Smooth muscle cell (in vitro differentiated cells): ENCODE data around the gene ARHGAP18. TPM values are rescaled to one million over a fixed set of nuclear protein-coding genes. Genes with fewer than 3 reads are reported as not detected.

Source experiments
- DNase-seq: peaks from one replicate; lab custom pipeline; 2025; ENCODE audit not compliant: unreplicated experiment; lab: John Stamatoyannopoulos, UW
- H2AFZ ChIP-seq: fragments of 200-600 bp; sonication (generic); 2 replicates; pipeline ENCODE4 v1.6.0; 2016; ENCODE audit warnings: antibody characterized with exemption, low read depth, mild to moderate bottlenecking
- H3F3A ChIP-seq: fragments of 200-600 bp; sonication (generic); 2 replicates; pipeline ENCODE4 v1.6.0; 2017; ENCODE audit warnings: antibody characterized with exemption, low read depth
- H3K27ac ChIP-seq: fragments of 200-600 bp; sonication (generic); 2 replicates; pipeline ENCODE4 v1.5.1; 2016; ENCODE audit warnings: low read depth, mild to moderate bottlenecking
- H3K27me3 ChIP-seq: fragments of 200-600 bp; sonication (generic); 2 replicates; pipeline ENCODE4 v1.6.1; 2016; ENCODE audit warnings: low read depth, mild to moderate bottlenecking
- H3K36me3 ChIP-seq: fragments of 200-600 bp; sonication (generic); 2 replicates; pipeline ENCODE4 v1.5.1; 2016; ENCODE audit warnings: low read depth
- H3K4me1 ChIP-seq: fragments of 200-600 bp; sonication (generic); 2 replicates; pipeline ENCODE4 v1.5.1; 2016; ENCODE audit warnings: low read depth
- H3K4me2 ChIP-seq: fragments of 200-600 bp; sonication (generic); 2 replicates; pipeline ENCODE4 v1.6.0; 2016; ENCODE audit warnings: mild to moderate bottlenecking
- H3K4me3 ChIP-seq: fragments of 200-600 bp; sonication (generic); 2 replicates; pipeline ENCODE4 v1.5.1; 2016; ENCODE audit warnings: mild to moderate bottlenecking
- H3K79me2 ChIP-seq: fragments of 200-600 bp; sonication (generic); 2 replicates; pipeline ENCODE4 v1.6.0; 2016; ENCODE audit warnings: low read depth, mild to moderate bottlenecking
- H3K9ac ChIP-seq: fragments of 200-600 bp; sonication (generic); 2 replicates; pipeline ENCODE4 v1.6.0; 2016; ENCODE audit warnings: low read depth
- H3K9me3 ChIP-seq: fragments of 200-600 bp; sonication (generic); replicated peaks from 2 replicates; pipeline ENCODE4 v1.5.1; 2016; ENCODE audit warnings: low read depth
- H4K20me1 ChIP-seq: fragments of 200-600 bp; sonication (generic); 2 replicates; pipeline ENCODE4 v1.6.0; 2016; ENCODE audit warnings: low read depth
- WGBS: methylation state at CpG from one replicate; pipeline ENCODE4 v1.1.7; 2016; ENCODE audit warnings: low lambda C conversion rate; 5-methylcytosine and 5-hydroxymethylcytosine counted together
- polyA plus RNA-seq: library from polyadenylated mRNA; unstranded; fragments of >200 nt; fragmentation: Nextera tagmentation; extraction: Ambion mirVana; gene quantifications from 2 replicates; pipeline ENCODE4 v1.2.1, GENCODE V29; 2016
- total RNA-seq: library from RNA; depleted of rRNA; stranded (reverse); fragments of >200 nt; gene quantifications from 2 replicates; pipeline ENCODE4 v1.2.3, GENCODE V29; 2014
- TF ChIP-seq, protein P1 (sequence below): fragments of 200-600 bp; sonication (generic); IDR thresholded peaks from 2 replicates; pipeline ENCODE4 v1.5.1; 2017; ENCODE audit warnings: borderline replicate concordance, mild to moderate bottlenecking, antibody characterized with exemption; ENCODE audit not compliant: insufficient read depth, poor library complexity, severe bottlenecking

The ARHGAP18 gene
- total and polyA plus RNA-seq, 2 experiments from 2014 or later: 3.2 to 9.6 TPM

- Histone ChIP-seq H3K27ac (no peak overlapping the region), H3K9me3 (no peaks in the 10 kb centered on the region), H2AFZ (no peak overlapping the region), H3K79me2 (no peaks in the 10 kb centered on the region), H3K9ac (no peak overlapping the region), H3K27me3 (no peaks in the 10 kb centered on the region), H3K36me3 (no peaks in the 10 kb centered on the region), H3F3A (peaks cover 9% of the 10 kb centered on the region), H3K4me1 (no peaks in the 10 kb centered on the region), H3K4me2 (no peak overlapping the region), H4K20me1 (no peaks in the 10 kb centered on the region), H3K4me3 (no peak overlapping the region)
- 91% methylated on average over 2 of the region's 2 CpGs for WGBS
- TF ChIP-seq, protein P1, sequence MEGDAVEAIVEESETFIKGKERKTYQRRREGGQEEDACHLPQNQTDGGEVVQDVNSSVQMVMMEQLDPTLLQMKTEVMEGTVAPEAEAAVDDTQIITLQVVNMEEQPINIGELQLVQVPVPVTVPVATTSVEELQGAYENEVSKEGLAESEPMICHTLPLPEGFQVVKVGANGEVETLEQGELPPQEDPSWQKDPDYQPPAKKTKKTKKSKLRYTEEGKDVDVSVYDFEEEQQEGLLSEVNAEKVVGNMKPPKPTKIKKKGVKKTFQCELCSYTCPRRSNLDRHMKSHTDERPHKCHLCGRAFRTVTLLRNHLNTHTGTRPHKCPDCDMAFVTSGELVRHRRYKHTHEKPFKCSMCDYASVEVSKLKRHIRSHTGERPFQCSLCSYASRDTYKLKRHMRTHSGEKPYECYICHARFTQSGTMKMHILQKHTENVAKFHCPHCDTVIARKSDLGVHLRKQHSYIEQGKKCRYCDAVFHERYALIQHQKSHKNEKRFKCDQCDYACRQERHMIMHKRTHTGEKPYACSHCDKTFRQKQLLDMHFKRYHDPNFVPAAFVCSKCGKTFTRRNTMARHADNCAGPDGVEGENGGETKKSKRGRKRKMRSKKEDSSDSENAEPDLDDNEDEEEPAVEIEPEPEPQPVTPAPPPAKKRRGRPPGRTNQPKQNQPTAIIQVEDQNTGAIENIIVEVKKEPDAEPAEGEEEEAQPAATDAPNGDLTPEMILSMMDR: no peak
- DNase-seq: no peak
These were observed 43.4 kb upstream of the ARHGAP18 start for GRCh38 chr6:129753422-129753821.

- Histone ChIP-seq H3K9me3 (no peaks in the 10 kb centered on the region), H3K36me3 (no peaks in the 10 kb centered on the region), H2AFZ (no peak overlapping the region), H3K4me2 (no peak overlapping the region), H3K79me2 (no peaks in the 10 kb centered on the region), H3F3A (peaks cover 9% of the 10 kb centered on the region), H3K4me3 (no peak overlapping the region), H4K20me1 (no peaks in the 10 kb centered on the region), H3K9ac (no peak overlapping the region), H3K27me3 (no peaks in the 10 kb centered on the region), H3K4me1 (no peaks in the 10 kb centered on the region), H3K27ac (no peak overlapping the region)
- TF ChIP-seq, protein P1: no peak
- DNase-seq: no peak
- 97% methylated on average over 1 of the region's 1 CpG for WGBS
These were observed 41.4 kb upstream of the ARHGAP18 start for GRCh38 chr6:129751384-129751783.

- 92% methylated on average over 2 of the region's 2 CpGs for whole genome bisulfite sequencing
- no peak overlapping the region for H2AFZ ChIP-seq
- TF ChIP-seq, protein P1: no peak
- DNase-seq: no peak
- H3K4me3 ChIP-seq: no peak overlapping the region
- no peaks in the 10 kb centered on the region for H4K20me1 ChIP-seq
- no peaks in the 10 kb centered on the region for H3K36me3 ChIP-seq
- H3K27ac ChIP-seq: peak overlapping the region; percentile 84
- no peaks in the 10 kb centered on the region for H3K9me3 ChIP-seq
- no peaks in the 10 kb centered on the region for H3K27me3 ChIP-seq
- H3F3A ChIP-seq: peaks cover 9% of the 10 kb centered on the region
- no peak overlapping the region for H3K9ac ChIP-seq
- H3K4me1 ChIP-seq: no peaks in the 10 kb centered on the region
- no peak overlapping the region for H3K4me2 ChIP-seq
- no peaks in the 10 kb centered on the region for H3K79me2 ChIP-seq
These were observed 40.4 kb upstream of the ARHGAP18 start for GRCh38 chr6:129750360-129750759.

DNA sequence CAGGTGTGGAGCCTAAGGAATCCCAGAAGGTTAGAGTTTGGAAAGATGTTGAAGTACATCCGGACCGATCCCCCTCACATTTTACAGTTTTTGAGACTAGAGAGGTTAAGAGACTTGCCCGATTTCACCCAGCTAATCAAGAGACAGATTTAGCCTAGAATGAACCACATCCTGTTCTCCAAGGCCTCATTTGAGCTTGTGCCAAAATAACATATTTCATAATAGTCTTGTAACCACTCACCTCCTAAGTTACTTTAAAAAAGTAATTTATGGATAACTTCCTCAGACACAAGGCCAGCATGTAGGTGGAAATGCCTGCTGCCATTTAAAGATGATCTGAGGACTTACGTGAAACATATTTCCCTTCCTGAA lies 39.8 kb upstream of the ARHGAP18 start:
- WGBS: 56% methylated on average over 4 of the region's 4 CpGs
- Histone ChIP-seq H3K27ac (peak overlapping the region; percentile 84), H3K9me3 (no peaks in the 10 kb centered on the region), H3K4me1 (no peaks in the 10 kb centered on the region), H3F3A (peaks cover 9% of the 10 kb centered on the region), H3K36me3 (no peaks in the 10 kb centered on the region), H3K79me2 (no peaks in the 10 kb centered on the region), H3K9ac (no peak overlapping the region), H2AFZ (peak overlapping the region; percentile 41), H3K27me3 (no peaks in the 10 kb centered on the region), H3K4me2 (peak overlapping the region; percentile 71), H3K4me3 (no peak overlapping the region), H4K20me1 (no peaks in the 10 kb centered on the region)
- TF ChIP-seq, protein P1: no peak
- no peak for DNase-seq
